Small intestine (tissue), 7 donors: Measurements from ENCODE around the gene CFAP119. TPM values are rescaled to one million over a fixed set of nuclear protein-coding genes. Genes with fewer than 3 reads are reported as not detected.
A peak's percentile ranks its signal among the peaks of the same experiment; 100 is the strongest.

Source experiments
- DNase-seq, 2 donors: peaks; one replicate each; pipeline versions ENCODE4 v3.0.0 to v3.0.0-alpha.2; 2013
- FAIRE-seq: peaks from 2 replicates; lab custom pipeline; 2012; peaks lifted over from hg19 to GRCh38; lab: Jason Lieb, UNC
- H3K27ac ChIP-seq, 3 donors: one replicate each; pipeline ENCODE4 v1.5.1; 2013; ENCODE audit warnings: low read length in 2 of 3, mild to moderate bottlenecking in 2 of 3, control low read depth in 1 of 3, inconsistent platforms in 1 of 3, low read depth in 1 of 3, moderate library complexity in 1 of 3
- H3K27me3 ChIP-seq, 3 donors: one replicate each; pipeline ENCODE4 v1.6.1; 2013; ENCODE audit warnings: low read length in 3 of 3, inconsistent platforms in 1 of 3; ENCODE audit not compliant: control insufficient read depth in 3 of 3, insufficient read depth in 3 of 3
- H3K36me3 ChIP-seq, 3 donors: one replicate each; pipeline ENCODE4 v1.6.1; 2013; ENCODE audit warnings: low read length in 3 of 3, inconsistent platforms in 1 of 3, low read depth in 1 of 3, mild to moderate bottlenecking in 1 of 3, moderate library complexity in 1 of 3; ENCODE audit not compliant: control insufficient read depth in 3 of 3, insufficient read depth in 2 of 3
- H3K4me1 ChIP-seq, 3 donors: one replicate each; pipeline ENCODE4 v1.6.1; 2013; ENCODE audit warnings: low read length in 2 of 3, inconsistent platforms in 1 of 3, low read depth in 1 of 3, mild to moderate bottlenecking in 1 of 3, moderate library complexity in 1 of 3; ENCODE audit not compliant: control insufficient read depth in 3 of 3, insufficient read depth in 2 of 3
- H3K4me3 ChIP-seq, 3 donors: one replicate each; pipeline ENCODE4 v1.5.1; 2013; ENCODE audit warnings: low read length in 3 of 3, control low read depth in 1 of 3, inconsistent platforms in 1 of 3, low read depth in 1 of 3, mild to moderate bottlenecking in 1 of 3, moderate library complexity in 1 of 3
- H3K9me3 ChIP-seq, 2 donors: one replicate each; pipeline ENCODE4 v1.6.1; 2013; ENCODE audit warnings: low read depth in 1 of 2, low read length in 1 of 2; ENCODE audit not compliant: control insufficient read depth in 2 of 2, insufficient read depth in 1 of 2
- WGBS, 3 donors: extraction: QIAGEN DNeasy Blood & Tissue Kit; methylation state at CpG; one replicate each; pipeline ENCODE4 v1.1.7; 2013; 5-methylcytosine and 5-hydroxymethylcytosine counted together
- polyA plus RNA-seq, 4 donors: library from polyadenylated mRNA; stranded (reverse) in 3 of 4; unstranded in 1 of 4; fragments of 200-250 nt in 3 of 4; fragments of 120-200 nt in 1 of 4; gene quantifications; one replicate each; pipeline versions ENCODE4 v1.2.1 to v1.2.3, GENCODE V29; 2013
- donor health status: healthy with polysubstance abuse.
- donor health status: control.
- donor health status: control.
- donor health status: Bipolar disorder and iron deficiency.
- donor health status: healthy.

The CFAP119 gene
- polyA plus RNA-seq, 4 donors = 2.4 to 6.5 (median 5.1) TPM

DNA sequence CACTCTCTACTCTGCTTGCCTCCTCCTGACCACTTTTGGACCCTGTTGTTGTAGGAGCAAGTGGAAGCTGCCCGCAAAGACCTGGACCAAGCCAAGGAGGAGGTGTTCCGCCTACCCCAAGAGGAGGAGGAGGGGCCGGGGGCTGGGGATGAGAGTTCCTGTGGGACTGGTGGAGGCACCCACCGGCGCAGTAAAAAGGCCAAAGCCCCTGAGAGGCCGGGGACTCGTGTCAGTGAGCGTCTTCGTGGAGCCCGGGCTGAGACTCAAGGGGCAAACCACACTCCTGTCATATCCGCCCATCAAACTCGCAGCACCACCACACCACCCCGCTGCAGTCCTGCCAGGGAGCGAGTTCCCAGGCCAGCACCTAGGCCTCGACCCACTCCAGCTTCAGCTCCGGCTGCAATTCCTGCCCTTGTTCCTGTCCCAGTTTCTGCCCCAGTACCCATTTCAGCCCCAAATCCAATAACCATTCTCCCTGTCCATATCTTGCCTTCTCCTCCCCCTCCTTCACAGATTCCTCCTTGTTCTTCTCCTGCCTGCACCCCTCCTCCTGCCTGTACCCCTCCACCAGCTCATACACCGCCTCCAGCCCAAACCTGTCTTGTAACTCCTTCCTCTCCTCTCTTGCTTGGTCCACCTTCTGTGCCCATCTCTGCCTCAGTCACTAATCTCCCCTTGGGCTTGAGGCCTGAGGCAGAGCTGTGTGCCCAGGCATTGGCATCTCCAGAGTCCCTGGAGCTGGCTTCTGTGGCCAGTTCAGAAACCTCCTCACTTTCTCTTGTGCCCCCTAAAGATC lies 24.7 kb downstream of the CFAP119 start:
- Histone ChIP-seq H3K27ac (no peak overlapping the region), H3K4me1 (peaks cover 2 to 18% (median 2%) of the 10 kb centered on the region in 3 donors), H3K4me3 (no peak overlapping the region), H3K27me3 (no peaks in the 10 kb centered on the region), H3K36me3 (peaks cover 34 to 73% (median 35%) of the 10 kb centered on the region in 3 donors), H3K9me3 (no peaks in the 10 kb centered on the region)
- no peak for FAIRE-seq
- no peak for DNase-seq
- 92 to 95% (median 94%) methylated on average over 17 of the region's 17 CpGs for WGBS, 3 donors

DNA sequence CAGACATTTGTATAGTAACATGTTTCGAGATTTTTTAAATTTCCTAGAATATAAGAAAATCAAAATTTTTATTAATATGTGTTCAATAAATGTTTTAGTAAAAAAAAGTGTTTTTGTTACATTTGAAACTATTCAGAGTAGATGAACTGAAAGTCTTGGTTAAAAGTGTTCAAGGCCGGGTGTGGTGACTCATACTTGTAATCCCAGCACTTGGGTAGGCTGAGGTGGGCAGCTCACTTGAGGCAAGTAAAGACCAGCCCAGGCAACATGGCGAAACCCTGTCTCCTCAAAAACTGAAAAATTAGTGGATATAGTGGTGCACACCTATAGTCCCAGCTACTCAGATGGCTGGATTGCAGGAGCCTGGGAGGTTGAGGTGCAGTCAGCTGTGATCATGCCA lies 30.5 kb downstream of the CFAP119 start:
- H3K4me3 ChIP-seq = no peak overlapping the region
- no peak overlapping the region for H3K27ac ChIP-seq
- no peaks in the 10 kb centered on the region for H3K9me3 ChIP-seq
- no peak for FAIRE-seq
- H3K4me1 ChIP-seq = peaks cover 0 to 12% (median 0%) of the 10 kb centered on the region in 3 donors
- no peak for DNase-seq
- 88 to 94% (median 88%) methylated on average over 3 of the region's 3 CpGs for WGBS, 3 donors
- H3K27me3 ChIP-seq = no peaks in the 10 kb centered on the region
- peaks cover 19 to 72% (median 30%) of the 10 kb centered on the region in 3 donors for H3K36me3 ChIP-seq

DNA sequence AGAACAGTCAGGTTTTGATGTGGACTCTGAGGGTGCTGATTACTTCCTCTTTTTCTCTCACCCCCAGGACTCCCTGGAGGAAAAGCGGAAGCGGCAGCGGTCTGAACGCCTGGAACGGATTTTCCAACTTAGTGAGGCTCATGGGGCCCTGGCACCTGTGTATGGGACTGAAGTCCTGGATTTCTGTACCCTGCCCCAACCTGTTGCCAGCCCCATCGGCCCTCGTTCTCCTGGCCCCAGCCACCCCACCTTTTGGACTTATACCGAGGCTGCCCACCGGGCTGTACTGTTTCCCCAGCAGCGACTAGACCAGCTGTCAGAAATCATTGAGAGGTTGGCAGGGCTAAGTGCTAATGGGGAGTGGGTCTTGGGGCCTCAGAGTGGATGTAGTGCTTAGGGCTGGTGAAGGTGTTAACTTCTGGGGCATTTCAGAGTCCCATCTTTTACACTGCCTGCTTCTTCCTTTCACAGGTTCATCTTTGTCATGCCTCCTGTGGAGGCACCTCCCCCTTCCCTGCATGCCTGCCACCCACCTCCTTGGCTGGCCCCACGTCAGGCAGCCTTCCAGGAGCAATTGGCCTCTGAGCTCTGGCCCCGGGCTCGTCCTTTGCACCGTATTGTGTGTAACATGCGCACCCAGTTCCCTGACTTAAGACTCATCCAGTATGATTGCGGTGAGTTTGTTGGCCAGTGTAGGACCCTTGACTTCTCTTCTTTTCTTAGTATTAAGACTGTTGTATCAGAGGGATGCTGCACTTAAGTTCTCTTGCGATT lies 32.8 kb downstream of the CFAP119 start:
- DNase-seq (peak; percentile 83 to 90), FAIRE-seq (no peak)
- Histone ChIP-seq H3K27ac (peak overlapping the region; percentile 31 to 53 (median 47)), H3K4me1 (peaks cover 0 to 19% (median 0%) of the 10 kb centered on the region in 3 donors), H3K9me3 (no peaks in the 10 kb centered on the region), H3K36me3 (peaks cover 21 to 74% (median 33%) of the 10 kb centered on the region in 3 donors), H3K4me3 (no peak overlapping the region), H3K27me3 (no peaks in the 10 kb centered on the region)
- 27 to 66% (median 50%) methylated on average over 17 of the region's 17 CpGs for WGBS, 3 donors

DNA sequence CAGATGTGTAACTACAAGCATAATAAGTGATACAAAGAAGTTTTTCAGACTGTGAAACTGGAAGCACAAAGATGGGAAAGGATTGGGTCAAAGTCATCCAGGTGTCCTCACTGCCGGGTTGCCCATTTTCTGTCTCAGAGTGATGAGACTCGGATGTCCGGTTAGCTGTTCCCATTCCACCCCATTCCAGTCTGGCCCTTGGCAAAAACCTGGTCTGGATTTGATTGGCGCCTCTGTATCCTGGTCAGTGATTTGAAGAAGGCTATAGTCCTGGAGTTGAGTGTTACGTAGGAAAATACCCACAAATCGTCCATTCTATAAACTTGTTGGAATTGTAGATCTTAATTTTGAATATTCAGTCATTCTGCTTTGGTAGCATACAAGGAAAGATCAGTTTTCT lies 33.5 kb downstream of the CFAP119 start:
- 84 to 91% (median 90%) methylated on average over 6 of the region's 6 CpGs for WGBS, 3 donors
- no peak overlapping the region for H3K27ac ChIP-seq
- H3K36me3 ChIP-seq = peaks cover 17 to 74% (median 34%) of the 10 kb centered on the region in 3 donors

DNA sequence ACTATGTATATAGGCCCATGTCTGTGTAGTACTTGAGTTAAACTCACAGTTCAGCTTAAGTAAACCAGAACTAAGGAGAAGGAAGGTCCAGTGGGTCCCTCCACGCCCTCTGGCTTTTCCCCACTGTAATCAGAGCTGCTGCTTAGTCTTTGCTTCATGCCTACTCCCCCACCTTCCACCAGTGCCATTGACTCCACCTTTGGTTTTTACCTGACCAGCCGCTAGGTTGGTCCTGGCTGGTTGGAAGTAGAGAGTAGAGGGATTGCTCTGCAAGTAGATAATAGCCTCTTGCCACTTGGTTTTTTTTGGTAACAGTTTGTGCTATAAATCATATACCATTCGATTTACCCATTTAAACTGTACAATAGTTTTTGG lies 36.5 kb downstream of the CFAP119 start:
- peaks cover 33 to 81% (median 52%) of the 10 kb centered on the region in 3 donors for H3K36me3 ChIP-seq
- no peaks in the 10 kb centered on the region for H3K9me3 ChIP-seq
- WGBS, 3 donors = 67 to 80% (median 72%) methylated on average over 3 of the region's 3 CpGs

More for the DNA sequence above, 33.5 kb downstream of the CFAP119 start:
- H3K4me1 ChIP-seq = peaks cover 0 to 19% (median 0%) of the 10 kb centered on the region in 3 donors
- no peaks in the 10 kb centered on the region for H3K27me3 ChIP-seq
- DNase-seq (no peak), FAIRE-seq (no peak)
- H3K9me3 ChIP-seq = no peaks in the 10 kb centered on the region
- no peak overlapping the region for H3K4me3 ChIP-seq

DNA sequence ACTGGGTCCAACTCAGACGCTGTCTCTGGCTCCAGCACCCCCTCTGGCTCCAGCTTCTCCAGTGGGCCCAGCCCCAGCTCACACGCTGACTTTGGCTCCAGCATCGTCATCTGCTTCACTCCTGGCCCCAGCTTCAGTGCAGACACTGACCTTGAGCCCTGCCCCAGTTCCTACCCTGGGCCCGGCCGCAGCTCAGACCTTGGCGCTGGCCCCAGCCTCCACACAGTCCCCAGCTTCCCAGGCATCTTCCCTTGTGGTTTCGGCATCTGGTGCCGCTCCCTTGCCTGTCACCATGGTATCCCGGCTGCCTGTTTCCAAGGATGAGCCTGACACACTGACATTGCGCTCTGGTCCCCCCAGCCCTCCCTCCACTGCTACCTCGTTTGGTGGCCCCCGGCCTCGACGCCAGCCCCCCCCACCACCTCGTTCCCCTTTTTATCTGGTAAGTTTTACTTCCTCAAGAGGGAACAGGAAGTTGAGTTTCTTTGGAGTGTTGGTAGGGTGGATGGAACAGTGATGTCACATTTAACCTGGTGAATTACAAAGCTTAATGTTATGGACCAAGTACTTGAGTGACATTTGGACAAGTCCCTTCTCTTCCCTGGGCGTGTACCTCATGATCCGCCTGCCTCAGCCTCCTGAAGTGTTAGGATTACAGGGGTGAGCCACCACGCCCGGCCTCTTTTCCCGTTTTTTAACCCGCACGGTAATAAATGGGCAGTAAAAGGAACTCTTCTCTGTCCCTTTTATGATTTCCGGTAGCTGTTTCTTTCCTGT lies 37.0 kb downstream of the CFAP119 start:
- no peaks in the 10 kb centered on the region for H3K27me3 ChIP-seq
- H3K4me3 ChIP-seq = no peak overlapping the region
- peak overlapping the region in 1 of 3 donors; percentile 81 for H3K27ac ChIP-seq
- H3K4me1 ChIP-seq = peaks cover 0 to 17% (median 0%) of the 10 kb centered on the region in 3 donors
- no peak for FAIRE-seq
- no peaks in the 10 kb centered on the region for H3K9me3 ChIP-seq
- 36 to 68% (median 50%) methylated on average over 23 of the region's 23 CpGs for WGBS, 3 donors
- H3K36me3 ChIP-seq = peaks cover 38 to 84% (median 55%) of the 10 kb centered on the region in 3 donors
- DNase-seq = peak in 1 of 2 donors; percentile 51

More for the DNA sequence above, 36.5 kb downstream of the CFAP119 start:
- FAIRE-seq (no peak), DNase-seq (no peak)
- H3K4me3 ChIP-seq = no peak overlapping the region
- H3K4me1 ChIP-seq = peaks cover 0 to 19% (median 0%) of the 10 kb centered on the region in 3 donors
- H3K27ac ChIP-seq = peak overlapping the region in 2 of 3 donors; percentile 4 to 81
- H3K27me3 ChIP-seq = no peaks in the 10 kb centered on the region

DNA sequence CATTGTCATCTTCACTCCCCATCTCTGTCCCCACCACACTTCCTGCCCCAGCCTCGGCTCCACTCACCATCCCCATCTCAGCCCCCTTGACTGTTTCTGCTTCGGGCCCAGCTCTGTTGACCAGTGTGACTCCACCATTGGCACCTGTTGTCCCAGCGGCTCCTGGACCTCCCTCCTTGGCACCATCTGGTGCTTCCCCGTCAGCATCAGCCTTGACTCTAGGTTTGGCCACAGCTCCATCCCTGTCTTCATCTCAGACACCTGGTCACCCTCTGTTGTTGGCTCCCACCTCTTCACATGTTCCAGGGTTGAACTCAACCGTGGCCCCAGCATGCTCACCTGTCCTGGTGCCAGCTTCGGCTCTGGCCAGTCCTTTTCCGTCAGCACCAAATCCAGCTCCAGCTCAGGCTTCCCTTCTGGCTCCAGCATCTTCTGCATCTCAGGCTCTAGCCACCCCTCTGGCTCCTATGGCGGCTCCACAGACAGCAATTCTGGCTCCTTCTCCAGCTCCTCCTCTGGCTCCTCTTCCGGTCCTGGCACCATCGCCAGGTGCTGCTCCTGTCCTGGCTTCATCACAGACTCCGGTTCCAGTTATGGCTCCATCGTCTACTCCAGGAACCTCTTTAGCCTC lies 38.0 kb downstream of the CFAP119 start:
- no peak for DNase-seq
- H3K4me3 ChIP-seq = no peak overlapping the region
- peaks cover 0 to 11% (median 0%) of the 10 kb centered on the region in 3 donors for H3K4me1 ChIP-seq
- H3K27me3 ChIP-seq = no peaks in the 10 kb centered on the region
- H3K27ac ChIP-seq = no peak overlapping the region
- 90 to 95% (median 93%) methylated on average over 12 of the region's 12 CpGs for WGBS, 3 donors
- FAIRE-seq = no peak
- H3K9me3 ChIP-seq = no peaks in the 10 kb centered on the region
- peaks cover 42 to 83% (median 55%) of the 10 kb centered on the region in 3 donors for H3K36me3 ChIP-seq
